Activated CD4-positive, alpha-beta T cell treated with anti-CD3 and anti-CD28 coated beads for 4 hours (primary cell): Measurements from ENCODE around the gene PCSK2.

Source experiments
- DNase-seq, 2 donors: peaks; one replicate each; pipeline ENCODE4 v3.0.0-alpha.2; 2020

PCSK2 gene

GRCh38 chr20:17449031-17449430 is 222.2 kb downstream of the PCSK2 start:
- DNase-seq: no peak

DNA sequence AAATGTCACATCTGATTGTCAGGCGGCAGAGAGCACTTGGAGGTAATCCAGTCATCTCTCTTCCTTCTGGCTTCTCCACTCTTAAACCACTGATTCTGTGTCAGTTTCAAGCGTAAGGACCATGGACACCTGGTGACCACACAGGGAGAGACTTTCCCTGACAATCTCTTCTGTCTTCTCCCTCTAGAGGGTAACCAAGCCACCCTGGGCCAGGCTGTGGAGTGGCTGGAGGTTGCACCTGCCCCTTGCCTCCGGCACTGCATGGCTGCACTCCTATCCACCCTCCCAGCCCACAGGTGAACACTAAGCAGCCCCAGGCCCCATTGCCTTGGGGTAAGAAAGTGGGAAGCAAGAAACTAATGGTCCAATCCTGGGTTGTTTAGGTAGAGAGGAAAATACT is 225.6 kb downstream of the PCSK2 start:
- no peak for DNase-seq

DNA sequence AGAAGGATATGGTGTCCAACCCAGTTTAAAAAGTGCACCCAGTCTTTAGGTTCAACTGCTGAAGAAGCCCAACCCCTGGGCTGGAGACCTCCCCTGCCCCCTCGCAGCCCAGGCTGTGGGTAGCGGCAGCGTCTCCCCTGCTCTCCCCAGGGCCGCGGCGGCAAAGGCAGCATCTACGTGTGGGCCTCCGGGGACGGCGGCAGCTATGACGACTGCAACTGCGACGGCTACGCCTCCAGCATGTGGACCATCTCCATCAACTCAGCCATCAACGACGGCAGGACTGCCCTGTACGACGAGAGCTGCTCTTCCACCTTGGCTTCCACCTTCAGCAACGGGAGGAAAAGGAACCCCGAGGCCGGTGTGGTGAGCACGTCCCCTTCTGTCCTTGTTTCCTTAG is 226.8 kb downstream of the PCSK2 start:
- no peak for DNase-seq

DNA sequence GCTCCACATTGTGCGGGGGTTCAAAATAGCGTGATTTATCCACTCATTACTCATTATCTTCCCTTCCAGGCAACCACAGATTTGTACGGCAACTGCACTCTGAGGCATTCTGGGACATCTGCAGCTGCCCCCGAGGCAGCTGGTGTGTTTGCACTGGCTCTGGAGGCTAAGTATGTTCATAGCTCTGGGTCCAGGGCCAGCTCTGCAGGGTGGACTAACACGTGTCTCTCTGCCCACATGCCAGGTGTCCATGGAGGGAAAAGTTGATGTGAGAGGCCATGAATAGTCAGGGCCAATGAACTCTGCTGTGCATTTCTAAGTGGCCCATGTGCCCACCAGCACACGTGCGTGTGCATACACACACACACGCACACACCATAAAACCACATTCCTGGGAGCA is 229.4 kb downstream of the PCSK2 start:
- DNase-seq: no peak

GRCh38 chr20:17457079-17457478 is 230.2 kb downstream of the PCSK2 start:
- DNase-seq: no peak

DNA sequence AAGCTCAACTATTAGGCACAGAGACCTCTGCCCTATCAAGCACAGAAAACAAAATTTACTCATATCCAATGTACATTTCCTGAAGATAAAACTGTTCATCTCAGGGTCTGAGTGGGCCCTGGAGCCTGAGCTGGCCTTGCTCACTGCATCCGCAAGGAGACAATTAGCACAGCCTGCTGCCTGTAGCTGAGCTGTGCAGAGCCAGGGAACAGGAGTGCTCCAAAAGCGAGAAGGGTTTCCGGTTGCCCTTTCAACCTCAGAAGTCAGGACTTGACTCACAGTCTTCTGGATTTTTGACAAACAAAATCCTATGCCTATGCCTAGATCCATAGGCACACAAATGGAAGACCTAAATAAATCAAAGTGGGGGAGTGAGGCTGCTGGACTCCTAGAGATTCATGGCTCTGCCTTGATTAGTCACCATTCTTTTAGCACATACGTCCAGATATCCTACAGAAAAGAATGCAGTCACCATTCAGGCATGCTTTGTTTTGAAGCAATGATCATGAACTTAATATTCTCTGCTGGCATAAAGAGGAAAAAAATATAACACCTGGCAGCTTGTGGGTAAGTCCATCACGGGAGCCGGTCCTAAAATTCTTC is 230.8 kb downstream of the PCSK2 start:
- DNase-seq: no peak

DNA sequence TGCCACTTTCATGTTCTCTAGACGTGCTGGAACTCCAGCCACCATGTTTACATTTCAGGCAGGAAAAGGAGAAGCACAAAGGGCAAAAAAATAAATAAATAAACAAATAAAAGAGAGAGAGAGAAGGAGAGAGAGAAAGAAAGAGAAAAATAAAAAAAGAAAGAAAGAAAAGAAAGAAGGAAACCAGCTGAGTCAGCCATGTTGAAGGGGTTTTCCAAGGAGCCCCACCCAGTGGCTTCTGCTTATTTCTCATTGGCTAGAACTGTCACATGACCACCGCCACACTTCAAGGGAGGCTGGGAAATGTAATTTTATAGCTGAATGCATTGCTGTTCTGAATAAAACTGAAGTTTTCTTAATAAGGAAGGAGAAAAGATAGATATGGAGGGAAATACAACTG is 233.3 kb downstream of the PCSK2 start:
- DNase-seq: no peak

DNA sequence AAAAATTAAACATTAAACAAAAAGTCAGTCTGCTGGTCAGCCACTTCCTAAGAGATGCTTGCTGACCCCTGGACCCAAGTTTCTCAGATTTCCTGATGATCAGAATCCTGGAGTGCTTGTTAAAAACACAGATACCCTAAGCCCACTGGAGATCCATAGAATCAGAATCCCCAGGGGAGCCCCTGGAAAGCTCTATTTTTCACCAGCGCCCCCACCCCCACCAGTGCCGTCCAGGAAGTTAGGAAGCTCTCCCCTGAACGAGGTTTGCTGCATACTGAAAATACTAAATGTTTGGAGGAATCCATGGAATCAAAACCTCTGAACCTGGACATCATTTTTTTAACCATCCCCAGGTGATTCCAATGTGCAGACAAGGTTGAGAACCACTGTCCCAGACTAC is 235.1 kb downstream of the PCSK2 start:
- DNase-seq: no peak

GRCh38 chr20:17463711-17464110 is 236.9 kb downstream of the PCSK2 start:
- no peak for DNase-seq

DNA sequence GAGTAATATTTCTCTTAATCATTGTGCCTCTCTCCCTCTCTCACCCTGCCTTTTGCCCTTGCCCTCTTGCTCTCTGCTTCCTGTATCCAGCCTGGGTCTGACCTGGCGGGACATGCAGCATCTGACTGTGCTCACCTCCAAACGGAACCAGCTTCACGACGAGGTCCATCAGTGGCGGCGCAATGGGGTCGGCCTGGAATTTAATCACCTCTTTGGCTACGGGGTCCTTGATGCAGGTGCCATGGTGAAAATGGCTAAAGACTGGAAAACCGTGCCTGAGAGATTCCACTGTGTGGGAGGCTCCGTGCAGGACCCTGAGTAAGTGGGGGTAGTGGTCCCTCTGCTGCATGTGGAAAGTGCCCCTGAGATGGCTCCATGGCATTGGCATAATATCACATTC is 238.4 kb downstream of the PCSK2 start:
- DNase-seq: no peak

GRCh38 chr20:17466641-17467040 is 239.8 kb downstream of the PCSK2 start:
- DNase-seq: no peak

DNA sequence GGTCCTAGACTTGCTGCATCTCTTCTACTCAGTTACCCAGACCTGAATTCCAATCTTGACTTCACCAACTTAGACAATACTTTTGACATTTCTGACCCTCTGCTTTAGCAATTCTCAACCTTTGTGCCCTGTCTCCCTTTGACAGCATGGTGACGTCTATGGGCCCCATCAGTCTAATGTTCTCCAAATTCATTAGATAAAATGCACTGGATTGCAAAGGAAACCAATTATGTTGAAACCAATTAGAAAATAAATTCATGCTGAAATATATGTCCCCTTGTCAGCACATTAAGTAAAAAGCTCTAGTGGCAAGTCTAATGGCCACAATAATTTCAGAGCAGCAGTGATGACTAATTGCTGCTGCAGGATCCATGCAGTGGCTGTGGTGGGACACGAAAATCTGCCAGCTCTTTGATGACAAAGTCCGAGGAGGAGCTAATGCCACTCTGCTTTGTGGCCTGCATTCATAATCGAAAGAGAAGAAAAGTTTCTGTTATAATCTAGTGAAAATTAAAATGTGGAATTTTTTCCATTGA is 240.3 kb downstream of the PCSK2 start:
- DNase-seq: no peak

GRCh38 chr20:17468073-17468840 is 241.4 kb downstream of the PCSK2 start:
- DNase-seq: no peak

DNA sequence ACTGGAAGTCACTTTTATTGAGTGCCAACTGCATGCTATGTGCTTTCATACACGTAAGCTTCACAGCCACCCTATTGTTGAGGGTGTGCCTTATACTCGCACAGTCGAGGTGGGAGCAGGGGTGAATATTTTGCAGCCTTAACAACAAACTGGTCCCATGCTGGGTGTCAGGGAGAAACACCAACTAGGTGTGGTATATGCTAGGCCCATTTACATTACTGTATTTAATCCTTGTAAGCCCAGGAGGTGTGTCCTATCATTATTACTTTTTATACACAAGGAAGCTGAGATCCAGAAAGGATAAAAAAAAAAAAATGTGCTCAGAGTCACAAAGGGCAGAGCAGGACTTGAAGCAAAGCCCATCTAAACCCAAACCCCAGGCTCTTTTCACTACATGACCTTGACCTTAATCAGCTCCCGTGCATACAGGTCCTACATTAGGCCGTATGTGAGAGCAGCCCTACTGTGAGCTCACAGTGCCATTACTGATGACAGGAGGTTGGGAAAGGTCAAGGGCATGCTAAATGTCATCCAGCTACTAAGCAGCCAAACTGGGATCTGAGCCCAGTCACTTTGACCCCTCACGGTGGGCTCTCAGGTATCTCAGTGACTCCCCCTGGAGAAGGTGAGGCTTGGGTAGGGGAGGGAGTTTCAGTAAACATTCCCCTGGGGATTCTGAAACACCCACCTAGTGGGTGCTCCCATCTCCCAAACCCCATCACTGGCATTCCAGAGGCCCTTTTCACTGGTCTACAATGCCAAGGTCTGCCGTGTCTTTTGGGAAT is 242.6 kb downstream of the PCSK2 start:
- DNase-seq: no peak

DNA sequence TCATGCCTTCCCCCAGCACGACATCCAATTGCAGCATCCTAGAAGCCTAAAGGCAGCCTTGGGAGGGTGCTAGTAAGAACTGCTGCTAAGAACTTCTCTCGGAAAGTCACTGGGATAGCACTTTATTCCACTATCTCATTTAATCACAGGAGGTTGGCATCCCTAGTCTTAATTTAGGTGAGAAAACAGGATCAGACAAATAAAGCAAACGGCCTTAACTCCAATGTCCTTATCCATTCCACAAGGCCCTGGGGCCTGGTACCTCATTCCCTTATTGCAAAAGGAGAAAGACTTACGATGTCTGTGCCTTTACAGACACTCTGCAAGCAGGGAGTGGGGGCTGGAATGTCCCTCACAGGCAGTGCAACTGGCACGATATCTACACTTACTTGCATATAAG is 243.7 kb downstream of the PCSK2 start:
- no peak for DNase-seq

- DNase-seq: no peak
These were observed 244.1 kb downstream of the PCSK2 start for GRCh38 chr20:17470973-17471372.

DNA sequence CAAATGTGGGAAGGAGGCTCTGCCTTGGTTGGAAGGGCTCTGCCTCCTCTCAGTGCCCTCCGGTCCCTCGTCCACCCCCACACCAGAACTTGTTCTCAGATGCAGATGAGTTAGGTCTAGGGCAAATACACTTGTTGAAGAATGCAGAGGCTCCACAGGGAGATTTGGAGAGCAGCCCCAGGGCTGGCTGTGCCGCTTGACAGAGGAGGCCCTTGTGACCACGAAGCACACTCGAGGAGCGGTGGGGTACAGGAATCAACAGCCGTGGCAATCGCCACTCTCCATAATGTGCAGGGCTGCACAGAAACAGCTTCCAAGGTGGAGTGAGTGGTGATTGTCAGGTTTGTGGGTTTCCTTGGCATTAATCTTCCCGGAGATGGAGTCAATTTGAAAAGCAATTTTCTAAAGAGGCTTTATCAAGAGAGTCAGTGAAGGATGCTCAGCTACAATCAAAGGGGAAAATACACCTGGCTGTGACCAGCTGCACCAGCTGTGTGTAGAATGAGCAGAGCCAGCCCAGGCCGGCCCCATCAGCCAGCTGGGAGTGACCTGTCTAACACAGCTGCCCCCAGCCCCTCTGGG is 244.9 kb downstream of the PCSK2 start:
- DNase-seq: no peak

DNA sequence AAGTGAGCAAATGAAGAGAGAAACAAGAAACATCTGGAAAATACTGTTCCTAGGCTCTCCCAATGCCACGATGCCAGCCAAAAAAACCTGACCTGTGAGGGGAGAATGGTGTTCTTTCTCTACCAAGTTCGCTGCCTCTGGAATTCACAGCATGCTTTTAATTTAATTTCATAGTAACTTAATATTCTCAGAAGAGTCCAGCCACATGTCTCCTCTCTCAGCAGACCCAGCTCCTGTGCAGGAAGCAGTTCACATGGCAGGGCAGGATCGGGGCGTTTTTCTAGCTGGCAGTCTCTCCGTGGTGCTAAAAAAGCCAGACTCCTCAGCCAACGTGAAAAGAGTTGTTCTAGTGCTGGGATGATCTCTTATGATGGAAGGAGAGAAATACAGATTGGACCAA is 246.8 kb downstream of the PCSK2 start:
- DNase-seq: no peak

DNA sequence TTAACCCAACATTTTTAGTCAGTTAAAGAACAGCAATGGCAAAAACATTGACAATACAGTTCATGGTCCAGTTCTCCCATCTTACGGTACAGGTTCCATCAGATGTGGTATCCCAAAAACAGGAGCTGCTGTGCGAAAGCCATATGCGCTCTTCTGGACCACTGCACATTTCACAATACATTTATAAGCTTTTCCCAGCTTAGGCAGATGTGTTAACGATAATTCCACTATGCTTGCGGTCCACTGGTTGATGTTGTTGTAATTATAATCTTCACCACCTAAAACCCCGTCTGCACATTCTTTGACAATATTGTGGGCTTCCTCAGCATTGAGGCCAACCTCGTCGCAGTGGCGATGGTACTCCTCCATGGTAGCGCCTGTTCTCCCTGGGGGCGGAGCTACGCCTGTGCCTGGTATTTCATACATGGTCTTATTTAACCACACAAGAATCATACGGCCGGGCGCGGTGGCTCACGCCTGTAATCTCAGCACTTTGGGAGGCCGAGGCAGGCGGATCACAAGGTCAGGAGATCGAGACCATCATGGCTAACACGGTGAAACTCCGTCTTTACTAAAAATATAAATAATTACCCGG is 252.3 kb downstream of the PCSK2 start:
- DNase-seq: no peak

DNA sequence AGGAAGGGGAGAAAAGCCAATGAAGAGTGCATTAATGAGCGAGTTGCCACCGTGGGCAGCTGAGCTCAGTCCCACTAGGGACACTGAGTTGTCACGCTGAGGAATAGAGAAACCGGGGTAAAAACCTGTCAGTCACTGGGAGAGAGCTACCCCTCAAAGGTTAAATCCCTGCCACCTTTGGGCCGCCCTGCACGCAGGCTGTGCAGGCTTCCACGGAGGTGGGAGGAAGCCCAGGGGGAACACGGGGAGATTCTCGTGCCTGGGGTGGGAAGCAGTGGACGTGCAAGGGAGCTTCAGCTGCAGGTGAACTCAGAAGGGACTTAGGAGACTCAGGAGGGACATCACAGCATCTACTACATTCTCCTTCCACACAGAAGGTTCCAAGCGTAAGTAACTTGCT is 253.9 kb downstream of the PCSK2 start:
- no peak for DNase-seq

GRCh38 chr20:17481661-17482060 is 254.8 kb downstream of the PCSK2 start:
- no peak for DNase-seq

- DNase-seq: no peak
These were observed 255.7 kb downstream of the PCSK2 start for GRCh38 chr20:17482536-17482935.

DNA sequence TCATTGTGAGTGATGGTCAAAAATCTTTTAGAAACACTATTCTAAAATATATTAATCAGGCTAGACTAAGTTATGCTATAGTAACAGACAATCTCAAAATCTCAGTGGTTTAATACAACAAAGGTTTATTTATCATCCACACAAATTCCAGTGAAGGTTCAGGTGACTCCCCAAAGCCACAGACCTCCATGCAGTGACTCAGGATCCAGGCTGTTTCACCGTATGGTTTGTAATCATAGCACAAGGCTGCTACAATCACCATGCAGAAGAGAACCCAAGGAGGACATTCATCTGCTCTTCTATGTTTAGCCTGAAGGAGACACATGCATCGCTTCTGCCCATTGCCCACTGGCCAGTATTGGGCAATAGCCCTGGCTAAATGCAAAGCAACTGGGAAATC is 258.2 kb downstream of the PCSK2 start:
- no peak for DNase-seq
